Measurements from ENCODE around the gene SCN2B.

GRCh38 chr11:118136801-118137200, 39.6 kb downstream of the SCN2B start:
- no peak for TF ChIP-seq CTCF (conservative IDR thresholded peaks at IDR 0.05; ENCODE audit: low read length)
- TF ChIP-seq EZH2phosphoT487 (IDR thresholded peaks at IDR 0.05; ENCODE audit: borderline replicate concordance) = no peak

All from Loucy (cell line).